IMR-90 (cell line): ENCODE measurements around the gene CDCP1. TPM values are rescaled to one million over a fixed set of nuclear protein-coding genes. Genes with fewer than 3 reads are reported as not detected.

Source experiments
- ATAC-seq: fragments of 200-7000 bp; cut with Tn5 transposase; 2 replicates; pipeline ENCODE4 v1.9.1; 2020; ENCODE audit warnings: low read depth, mild to moderate bottlenecking, moderate library complexity
- BruUV-seq: library from RNA; stranded (reverse); fragments of 400-500 nt; replicated peaks from 2 replicates; lab custom pipeline; 2021; lab: Mats Ljungman, UMichigan
- CTCF ChIA-PET: fragments of 300-600 bp; formaldehyde crosslinking; extraction: SDS; loops from one replicate; lab custom pipeline; 2021; ENCODE audit warnings: antibody characterized with exemption; lab: Yijun Ruan, JAX
- POLR2A ChIA-PET: fragments of 300-600 bp; sonication (Branson Sonifier 250); formaldehyde crosslinking; loops from one replicate; lab custom pipeline; 2022; ENCODE audit warnings: antibody characterized with exemption; ENCODE audit not compliant: unreplicated experiment; lab: Charles Lee
- DNase-seq: peaks from one replicate; pipeline ENCODE4 v3.0.0; 2013
- H2AFZ ChIP-seq: replicated peaks from 2 replicates; pipeline ENCODE3; 2013; ENCODE audit warnings: low read length, mild to moderate bottlenecking; ENCODE audit not compliant: poor library complexity
- H2AK5ac ChIP-seq: 2 replicates; pipeline ENCODE4 v1.6.1; 2013; ENCODE audit warnings: low read depth, low read length, inconsistent platforms
- H2AK9ac ChIP-seq: replicated peaks from 2 replicates; pipeline ENCODE3; 2013; ENCODE audit warnings: mild to moderate bottlenecking, low read depth, low read length, moderate library complexity; ENCODE audit not compliant: poor library complexity
- H2BK120ac ChIP-seq: 2 replicates; pipeline ENCODE4 v1.6.1; 2013; ENCODE audit warnings: low read depth, low read length, inconsistent platforms
- H2BK15ac ChIP-seq: 3 replicates; pipeline ENCODE4 v1.6.1; 2013; ENCODE audit warnings: low read depth, low read length, inconsistent platforms
- H2BK20ac ChIP-seq: 2 replicates; pipeline ENCODE4 v1.6.1; 2013; ENCODE audit warnings: low read depth, mild to moderate bottlenecking, inconsistent platforms, low read length, moderate library complexity
- H2BK5ac ChIP-seq: 2 replicates; pipeline ENCODE4 v1.6.1; 2013; ENCODE audit warnings: mild to moderate bottlenecking, low read depth, low read length, inconsistent platforms; ENCODE audit not compliant: poor library complexity, severe bottlenecking
- H3K14ac ChIP-seq: replicated peaks from 2 replicates; pipeline ENCODE4 v1.6.1; 2013; ENCODE audit warnings: low read depth, low read length, inconsistent platforms
- H3K18ac ChIP-seq: 2 replicates; pipeline ENCODE4 v1.6.1; 2013; ENCODE audit warnings: low read depth, low read length, control low read depth
- H3K23ac ChIP-seq: 2 replicates; pipeline ENCODE4 v1.6.1; 2013; ENCODE audit warnings: low read depth, low read length, inconsistent platforms
- H3K27ac ChIP-seq: 2 replicates; pipeline ENCODE4 v1.5.1; 2013; ENCODE audit warnings: mild to moderate bottlenecking, control low read depth, low read length; ENCODE audit not compliant: insufficient read depth
- H3K27me3 ChIP-seq: 2 replicates; pipeline ENCODE4 v1.6.1; 2013; ENCODE audit warnings: low read length; ENCODE audit not compliant: control insufficient read depth, insufficient read depth
- H3K36me3 ChIP-seq: 2 replicates; pipeline ENCODE4 v1.6.1; 2013; ENCODE audit warnings: low read length, mixed read lengths; ENCODE audit not compliant: control insufficient read depth, insufficient read depth
- H3K4ac ChIP-seq: 2 replicates; pipeline ENCODE4 v1.6.1; 2013; ENCODE audit warnings: low read depth, low read length, inconsistent platforms
- H3K4me1 ChIP-seq: 2 replicates; pipeline ENCODE4 v1.6.1; 2013; ENCODE audit warnings: low read length, mixed read lengths; ENCODE audit not compliant: control insufficient read depth, insufficient read depth
- H3K4me2 ChIP-seq: 2 replicates; pipeline ENCODE4 v1.6.1; 2013; ENCODE audit warnings: low read depth, mild to moderate bottlenecking, control low read depth, low read length, moderate library complexity
- H3K4me3 ChIP-seq: 2 replicates; pipeline ENCODE4 v1.5.1; 2013; ENCODE audit warnings: low read depth, mild to moderate bottlenecking, control low read depth, low read length, moderate library complexity; ENCODE audit not compliant: insufficient read depth
- H3K56ac ChIP-seq: 2 replicates; pipeline ENCODE4 v1.6.1; 2013; ENCODE audit warnings: low read length, inconsistent platforms; ENCODE audit not compliant: insufficient read depth; ENCODE audit errors: extremely low read depth
- H3K79me1 ChIP-seq, 2 experiments: 2 replicates each; pipeline ENCODE4 v1.6.1; 2013; ENCODE audit warnings: low read length in 2 of 2, inconsistent platforms in 1 of 2, low read depth in 1 of 2
- H3K9ac ChIP-seq: 2 replicates; pipeline ENCODE4 v1.6.1; 2013; ENCODE audit warnings: low read depth, low read length, control low read depth
- H3K9me1 ChIP-seq: 2 replicates; pipeline ENCODE4 v1.6.1; 2013; ENCODE audit warnings: low read length, inconsistent platforms; ENCODE audit not compliant: insufficient read depth
- H3K9me3 ChIP-seq: 2 replicates; pipeline ENCODE4 v1.6.1; 2013; ENCODE audit warnings: low read length; ENCODE audit not compliant: control insufficient read depth, insufficient read depth
- H4K20me1 ChIP-seq: 2 replicates; pipeline ENCODE4 v1.6.1; 2013; ENCODE audit warnings: low read length, inconsistent platforms; ENCODE audit not compliant: insufficient read depth
- H4K5ac ChIP-seq: 2 replicates; pipeline ENCODE4 v1.6.1; 2013; ENCODE audit warnings: mild to moderate bottlenecking, low read depth, low read length, control low read depth
- H4K8ac ChIP-seq, 2 experiments: 2 replicates each; pipeline ENCODE4 v1.6.1; 2013; ENCODE audit warnings: low read depth in 2 of 2, low read length in 2 of 2, control low read depth in 1 of 2, inconsistent platforms in 1 of 2
- H4K91ac ChIP-seq: 2 replicates; pipeline ENCODE4 v1.6.1; 2013; ENCODE audit warnings: low read depth, low read length, inconsistent platforms; ENCODE audit not compliant: insufficient read depth
- ELK1 ChIP-seq: fragments of 150-350 bp; IDR thresholded peaks from 2 replicates; pipeline ENCODE4 v1.6.1; 2016; ENCODE audit warnings: low read depth, mild to moderate bottlenecking, low read length, moderate library complexity, borderline replicate concordance
- MAFK ChIP-seq: IDR thresholded peaks from 2 replicates; pipeline ENCODE4 v1.6.1; 2012; ENCODE audit warnings: low read depth, low read length, improper control_type of control experiment
- SMC3 ChIP-seq: fragments of 150-350 bp; IDR thresholded peaks from 2 replicates; pipeline ENCODE4 v1.6.1; 2016; ENCODE audit warnings: low read depth, mild to moderate bottlenecking, antibody characterized with exemption, low read length, moderate library complexity
- USF2 ChIP-seq: fragments of 150-350 bp; IDR thresholded peaks from 2 replicates; pipeline ENCODE4 v1.6.1; 2017; ENCODE audit warnings: mild to moderate bottlenecking, antibody characterized with exemption, low read length, low read depth
- WGBS, 2 experiments: methylation state at CpG; one replicate each; pipeline versions ENCODE4 v1.1.5 to v1.1.7; 2013; ENCODE audit warnings: missing lambda C conversion rate in 2 of 2; ENCODE audit not compliant: insufficient read length in 1 of 2; ENCODE audit errors: extremely low coverage in 2 of 2; 5-methylcytosine and 5-hydroxymethylcytosine counted together
- dilution Hi-C: fragments of 300-500 bp; cut with HindIII; formaldehyde crosslinking; loops from one replicate; pipeline ENCODE4 v1.14.3; 2018; ENCODE audit warnings: low sequenced_read_pairs; ENCODE audit not compliant: unreplicated experiment
- in situ Hi-C: fragments of 300-500 bp; cut with MboI; formaldehyde crosslinking; loops from 3 replicates; pipeline ENCODE4 v1.14.3; 2019; ENCODE audit warnings: low sequenced_read_pairs, inconsistent platforms, mixed read lengths
- intact Hi-C: fragments of 100-400 bp; cut with micrococcal nuclease; formaldehyde crosslinking; loops from 2 replicates; pipeline ENCODE4 v1.10.0; 2022
- polyA plus RNA-seq, 3 experiments: library from polyadenylated mRNA; depleted of rRNA; stranded (reverse); fragments of >200 nt; gene quantifications; 2 replicates each; pipeline ENCODE4 v1.2.3, GENCODE V29; 2012; ENCODE audit warnings: low replicate concordance in 1 of 3
- total RNA-seq: library from RNA; depleted of rRNA; stranded (reverse); fragments of >200 nt; gene quantifications from 2 replicates; pipeline ENCODE4 v1.2.3, GENCODE V29; 2012

The CDCP1 gene
- total and polyA plus RNA-seq, 2 of the 4 experiments (the other 2 are of a cell fraction): 2.5 to 3.8 TPM

- peak overlapping the region; percentile 96 for H2BK15ac ChIP-seq
- H3K9me1 ChIP-seq: peaks cover 15% of the 10 kb centered on the region
- H3K4ac ChIP-seq: peak overlapping the region; percentile 89
- TF ChIP-seq USF2 (no peak), MAFK (no peak), SMC3 (no peak), ELK1 (no peak)
- BruUV-seq: no TSS peak
- no peaks in the 10 kb centered on the region for H3K27me3 ChIP-seq
- no peak overlapping the region for H2AFZ ChIP-seq
- in situ Hi-C loops (no loop called here), intact Hi-C loops (loop anchor here (5.0 kb wide), 1 partner anchor 82 kb away; no protein-coding TSS in a partner anchor), dilution Hi-C loops (no loop called here)
- DNase-seq (no peak), ATAC-seq (no peak)
- H3K4me3 ChIP-seq: no peak overlapping the region
- ChIA-PET CTCF (interaction anchor here (0.6 to 1.6 kb wide), 2 partner anchors 89 to 946 kb away, joined by 3 read pairs; no protein-coding TSS in a partner anchor), POLR2A (interaction anchor here (0.6 kb wide), 1 partner anchor 93 kb away, joined by 3 read pairs; no protein-coding TSS in a partner anchor)
- H3K27ac ChIP-seq: peak overlapping the region; percentile 66
- H3K18ac ChIP-seq: peak overlapping the region; percentile 73
- peak overlapping the region; percentile 77 to 87 for H4K8ac ChIP-seq
- H2AK9ac ChIP-seq: no peak overlapping the region
- peak overlapping the region; percentile 66 for H3K14ac ChIP-seq
- H4K5ac ChIP-seq: peak overlapping the region; percentile 76
- WGBS, 2 experiments: 80% methylated on average over 3 of the region's 3 CpGs; no CpG with 5 or more reads in 1 of the 2 experiments
- H3K4me1 ChIP-seq: peaks cover 22% of the 10 kb centered on the region
- peaks cover 18 to 45% of the 10 kb centered on the region in 2 experiments for H3K79me1 ChIP-seq
- no peaks in the 10 kb centered on the region for H3K36me3 ChIP-seq
- H2BK20ac ChIP-seq: peak overlapping the region; percentile 93
- H2BK5ac ChIP-seq: peak overlapping the region; percentile 37
- H4K20me1 ChIP-seq: no peaks in the 10 kb centered on the region
- no peak overlapping the region for H3K56ac ChIP-seq
- H3K23ac ChIP-seq: peak overlapping the region; percentile 55; the same call in 1 of the 2 replicates
- H3K9me3 ChIP-seq: no peaks in the 10 kb centered on the region
- no peak overlapping the region for H3K9ac ChIP-seq
- H4K91ac ChIP-seq: peak overlapping the region; percentile 85
- H3K4me2 ChIP-seq: no peak overlapping the region
- H2AK5ac ChIP-seq: peak overlapping the region; percentile 97
- peak overlapping the region; percentile 89; the same call in 1 of the 2 replicates for H2BK120ac ChIP-seq
These were observed 15.7 kb downstream of the CDCP1 start for GRCh38 chr3:45130476-45130875.
